ENCODE results near the gene SPATA6.
"Not testable (repeated sequence)": the region's sequence is repeated elsewhere in the genome, so short reads cannot be mapped to it uniquely, and the experiment has no call there.

Gene SPATA6

DNA sequence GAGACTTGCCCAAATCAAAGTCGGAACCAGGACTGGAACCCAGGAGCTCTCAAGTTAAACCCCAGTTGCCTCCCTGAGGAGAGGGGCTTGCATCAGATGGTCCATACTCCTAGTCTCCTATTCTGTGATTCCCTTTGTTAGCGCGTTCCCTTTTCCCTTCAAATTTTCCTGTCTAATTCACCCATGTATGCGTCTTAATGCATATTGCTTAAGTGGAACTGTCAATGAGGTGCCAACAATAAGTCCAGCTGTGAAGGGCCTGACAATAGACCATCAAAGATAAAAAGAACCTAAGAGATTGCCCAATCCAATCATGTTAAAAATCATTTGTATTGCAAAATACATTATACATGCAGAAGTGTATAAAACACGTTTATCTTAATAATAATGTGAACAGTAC is 634 bp upstream of the SPATA6 start:
- FAIRE-seq = no peak
- DNase-seq (ENCODE audit: insufficient read length, low spot score) = no peak
- TF ChIP-seq POLR2A (IDR thresholded peaks at IDR 0.05; ENCODE audit: low read depth, low read length) = no peak

DNA sequence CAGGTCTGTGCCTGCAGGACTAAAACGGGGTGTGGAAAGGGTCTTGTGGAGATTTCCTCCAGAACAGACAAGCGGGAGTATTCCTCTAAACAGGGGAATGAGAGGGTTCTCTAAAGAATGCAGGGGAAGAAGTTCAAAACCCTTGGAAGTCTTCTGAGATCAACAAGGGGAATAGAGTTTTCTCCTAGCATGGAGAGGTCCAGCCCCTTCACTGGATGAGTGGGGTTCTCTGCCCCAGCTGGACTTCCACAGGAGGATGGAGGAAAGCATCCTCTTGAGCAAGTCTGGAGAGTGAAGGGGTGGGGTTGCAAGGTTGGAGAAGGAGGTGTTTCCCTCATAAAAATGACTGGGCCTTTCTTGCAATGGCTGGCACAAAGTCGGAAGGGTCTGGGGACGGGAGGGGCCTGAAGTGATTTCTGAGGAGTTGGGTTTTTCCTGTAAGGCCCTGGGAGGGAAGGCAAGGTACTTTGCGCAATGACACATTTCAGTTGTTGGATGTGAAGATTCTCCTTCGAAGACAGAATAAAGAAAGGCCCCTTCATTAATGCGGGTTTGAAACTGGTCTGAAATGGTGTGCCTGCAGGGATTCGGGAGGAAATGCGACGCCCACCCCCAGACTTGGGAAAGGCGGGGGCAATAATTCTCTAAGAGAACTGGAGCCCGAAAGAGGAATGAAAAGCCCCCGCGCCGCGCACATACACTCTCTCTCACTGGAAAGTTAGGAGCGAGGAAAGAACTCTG is 884 bp downstream of the SPATA6 start:
- FAIRE-seq (no peak), DNase-seq (ENCODE audit: insufficient read length, low spot score) (no peak)
- no peak for TF ChIP-seq POLR2A (IDR thresholded peaks at IDR 0.05; ENCODE audit: low read depth, low read length)

DNA sequence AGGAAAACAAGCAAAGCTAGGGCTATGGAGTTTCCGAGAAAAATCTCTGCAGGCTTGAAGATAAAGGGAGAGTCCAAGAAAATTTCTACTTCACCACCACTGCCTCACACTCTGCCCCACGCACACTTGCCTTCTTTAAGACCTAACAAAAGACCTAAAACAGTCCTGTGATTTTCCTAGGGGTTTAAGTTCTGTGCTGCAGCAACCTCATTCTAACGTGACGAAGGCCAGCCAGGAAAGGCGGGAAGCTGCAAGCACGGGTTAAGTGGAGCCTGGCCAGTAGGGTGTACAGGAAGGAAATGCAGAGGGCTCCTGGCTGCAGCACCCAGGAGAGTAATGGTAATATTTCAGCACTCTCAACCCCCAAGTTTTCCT is 1.5 kb downstream of the SPATA6 start:
- no peak for DNase-seq (ENCODE audit: insufficient read length, low spot score)

DNA sequence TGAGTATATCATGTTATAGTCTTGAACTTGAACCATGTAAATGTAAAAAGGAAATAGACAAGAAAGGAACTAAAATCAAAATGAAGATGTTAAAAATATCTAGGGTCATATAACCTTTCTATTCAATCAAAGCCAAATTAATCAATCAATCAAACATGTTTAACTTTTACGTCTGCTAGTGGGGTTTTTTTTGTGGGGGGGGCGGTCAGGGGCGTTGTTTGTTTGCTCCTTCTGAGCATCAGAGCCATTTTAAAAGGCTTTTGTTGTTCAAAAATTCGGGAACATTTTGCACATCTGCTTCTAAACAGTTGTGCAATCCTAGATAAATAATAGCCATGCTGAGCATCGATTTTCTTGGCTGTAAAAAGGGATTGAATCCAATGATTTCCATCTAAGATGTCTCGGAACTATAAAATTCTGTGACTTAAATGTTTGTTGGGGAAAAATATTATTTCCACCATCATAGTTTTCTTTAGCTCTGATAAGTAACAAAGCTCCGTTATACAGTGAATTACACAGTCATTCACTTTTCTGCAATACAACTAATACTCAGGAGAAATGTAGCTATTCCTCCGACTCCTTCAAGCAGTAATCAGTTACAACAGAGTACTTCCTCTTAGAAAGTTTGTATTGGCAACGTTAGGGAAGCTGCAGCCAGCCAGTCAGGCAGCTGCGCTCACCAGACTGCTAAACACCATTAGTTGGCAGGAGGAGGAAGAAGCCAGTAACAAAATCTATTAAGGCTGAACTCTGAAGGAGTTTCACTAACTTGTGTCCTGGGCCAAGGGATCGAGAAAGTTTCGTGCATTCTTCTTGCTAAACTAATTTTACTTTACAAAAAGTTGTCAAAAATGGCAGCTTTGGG is 2.2 kb downstream of the SPATA6 start:
- no peak for DNase-seq (ENCODE audit: insufficient read length, low spot score)
- no peak for TF ChIP-seq POLR2A (IDR thresholded peaks at IDR 0.05; ENCODE audit: low read depth, low read length)
- no peak for FAIRE-seq

More for the DNA sequence above, 1.5 kb downstream of the SPATA6 start:
- FAIRE-seq = no peak
- no peak for TF ChIP-seq POLR2A (IDR thresholded peaks at IDR 0.05; ENCODE audit: low read depth, low read length)

DNA sequence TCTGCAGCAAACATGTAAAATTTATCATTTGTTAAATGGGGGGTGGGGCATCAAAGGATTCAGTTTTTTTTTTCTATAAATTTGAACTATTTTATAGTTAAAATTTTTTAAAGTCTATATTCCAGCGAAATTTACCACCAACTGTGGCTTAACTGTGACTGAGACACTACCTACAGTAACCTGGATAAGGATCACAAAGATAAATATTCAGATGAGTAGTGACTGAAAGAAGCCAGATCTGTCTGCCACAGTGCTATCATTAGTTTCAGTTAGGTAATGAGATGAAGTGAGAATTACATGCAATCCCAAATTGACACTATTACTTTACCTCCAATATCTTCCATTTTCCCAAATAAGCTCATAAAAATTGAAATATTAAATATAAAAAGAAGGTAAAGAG is 5.4 kb downstream of the SPATA6 start:
- DNase-seq (ENCODE audit: insufficient read length, low spot score) = no peak
- FAIRE-seq = no peak
- TF ChIP-seq POLR2A (IDR thresholded peaks at IDR 0.05; ENCODE audit: low read depth, low read length) = no peak

DNA sequence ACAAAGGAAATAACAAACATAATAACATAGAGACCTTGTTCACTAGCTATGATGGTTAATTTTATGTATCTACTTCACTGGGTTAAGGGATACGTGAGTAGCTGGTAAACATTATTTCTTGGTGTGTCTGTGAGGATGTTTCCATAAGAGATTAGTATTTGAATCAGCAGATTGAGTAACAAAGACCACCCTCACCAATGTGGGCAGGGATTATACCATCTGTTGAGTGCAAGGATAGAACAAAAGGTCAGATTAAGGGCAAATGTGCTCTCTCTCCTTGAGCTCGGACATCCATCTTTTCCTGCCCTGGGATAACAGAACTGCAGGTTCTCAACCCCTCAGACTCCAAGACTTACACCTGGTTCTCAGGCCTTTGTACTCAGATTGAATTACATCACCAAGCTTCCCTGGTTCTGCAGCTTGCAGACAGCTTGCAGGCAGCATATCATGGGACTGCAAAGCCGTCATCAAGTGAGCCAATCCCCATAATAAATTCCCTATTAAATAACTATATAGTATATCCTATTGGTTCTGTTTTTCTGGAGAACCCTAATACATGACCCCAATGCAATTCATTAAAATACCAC is 9.2 kb downstream of the SPATA6 start:
- no peak for DNase-seq (ENCODE audit: insufficient read length, low spot score)
- FAIRE-seq = no peak
- TF ChIP-seq POLR2A (IDR thresholded peaks at IDR 0.05; ENCODE audit: low read depth, low read length) = no peak

DNA sequence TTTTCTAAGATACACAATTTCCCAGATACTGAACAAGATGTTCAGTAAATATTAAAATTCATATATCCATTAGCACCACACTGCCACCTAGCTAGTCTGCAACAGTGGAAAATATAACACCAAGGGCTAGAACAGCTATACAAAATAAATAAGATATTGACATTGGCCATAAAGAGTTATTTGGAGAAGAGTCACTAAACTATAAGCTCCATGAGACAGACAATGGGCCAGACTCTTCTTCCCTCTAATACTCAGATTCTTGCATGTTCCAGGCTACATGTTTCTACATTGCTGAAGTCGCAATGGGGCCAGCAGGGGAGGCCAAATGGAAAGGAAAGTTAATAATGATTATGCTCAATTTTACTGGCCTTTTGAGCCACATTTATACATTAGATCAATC is 21.5 kb downstream of the SPATA6 start:
- FAIRE-seq (no peak), DNase-seq (ENCODE audit: insufficient read length, low spot score) (no peak)
- no peak for TF ChIP-seq POLR2A (IDR thresholded peaks at IDR 0.05; ENCODE audit: low read depth, low read length)

DNA sequence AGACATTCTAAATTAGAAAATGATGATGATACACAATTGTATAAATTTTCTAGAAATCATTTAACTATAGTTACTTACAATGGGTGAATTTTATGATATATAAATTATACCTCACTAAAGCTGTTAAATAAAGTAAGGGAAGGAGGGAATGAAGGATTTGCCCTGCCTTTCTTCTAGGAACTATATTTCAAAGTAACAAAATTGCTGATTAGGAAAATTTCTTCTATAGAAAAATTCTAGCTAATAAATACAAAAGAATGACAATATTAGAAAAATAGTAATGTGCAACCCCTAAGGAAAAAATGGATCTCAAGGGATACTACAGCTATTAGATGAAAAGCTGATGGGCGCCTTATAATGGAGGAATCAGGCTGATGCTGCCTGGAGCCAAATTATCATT is 23.1 kb downstream of the SPATA6 start:
- DNase-seq (ENCODE audit: insufficient read length, low spot score) (no peak), FAIRE-seq (no peak)
- TF ChIP-seq POLR2A (IDR thresholded peaks at IDR 0.05; ENCODE audit: low read depth, low read length) = no peak

DNA sequence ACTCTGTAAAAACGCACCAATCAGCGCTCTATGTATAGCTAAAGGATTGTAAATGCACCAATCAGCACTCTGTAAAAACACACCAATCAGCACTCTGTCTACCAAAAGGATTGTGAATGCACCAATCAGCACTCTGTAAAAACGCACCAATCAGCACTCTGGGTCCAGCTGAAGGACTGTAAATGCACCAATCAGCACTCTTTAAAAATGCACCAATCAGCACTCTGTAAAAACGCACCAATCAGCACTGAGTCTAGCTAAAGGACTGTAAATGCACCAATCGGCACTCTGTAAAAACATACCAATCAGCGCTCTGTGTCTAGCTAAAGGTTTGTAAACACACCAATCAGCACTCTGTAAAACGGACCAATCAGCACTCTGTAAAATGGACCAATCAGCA is 27.8 kb downstream of the SPATA6 start:
- DNase-seq (ENCODE audit: insufficient read length, low spot score); FAIRE-seq: not testable (repeated sequence)

DNA sequence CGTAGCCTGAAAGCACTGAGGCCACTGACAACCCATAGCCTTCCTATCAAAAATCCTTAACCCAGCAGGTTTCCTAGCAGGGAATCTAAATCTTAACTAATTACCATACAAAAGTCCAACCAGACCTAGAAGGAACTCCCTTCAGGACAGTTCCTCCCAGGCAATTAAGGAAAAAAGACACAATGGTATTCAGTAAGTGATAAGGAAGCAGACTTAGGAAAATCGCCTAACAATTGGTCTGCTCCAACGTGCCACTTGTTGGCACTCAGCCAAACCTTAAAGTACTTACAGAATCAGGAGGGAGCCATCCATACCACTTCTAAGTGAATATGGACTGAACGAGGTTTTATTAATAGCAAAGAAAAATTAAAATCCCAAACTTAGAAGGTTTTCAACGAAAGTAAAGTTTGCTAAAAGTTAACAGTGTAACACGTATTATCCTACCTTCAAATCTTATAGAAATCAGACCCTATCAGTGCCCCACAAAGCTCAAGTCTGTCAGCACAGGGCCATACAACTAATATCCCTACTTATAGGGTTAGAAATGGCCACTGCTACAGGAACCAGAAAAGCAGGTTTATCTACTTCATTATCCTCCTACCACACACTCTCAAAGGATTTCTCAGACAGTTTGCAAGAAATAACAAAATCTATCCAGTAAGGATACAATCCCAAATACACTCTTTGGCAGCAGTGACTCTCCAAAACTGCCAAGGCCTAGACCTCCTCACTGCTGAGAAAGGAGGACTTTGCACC is 29.0 kb downstream of the SPATA6 start:
- TF ChIP-seq POLR2A (IDR thresholded peaks at IDR 0.05; ENCODE audit: low read depth, low read length) = no peak
- no peak for DNase-seq (ENCODE audit: insufficient read length, low spot score)
- FAIRE-seq = no peak

DNA sequence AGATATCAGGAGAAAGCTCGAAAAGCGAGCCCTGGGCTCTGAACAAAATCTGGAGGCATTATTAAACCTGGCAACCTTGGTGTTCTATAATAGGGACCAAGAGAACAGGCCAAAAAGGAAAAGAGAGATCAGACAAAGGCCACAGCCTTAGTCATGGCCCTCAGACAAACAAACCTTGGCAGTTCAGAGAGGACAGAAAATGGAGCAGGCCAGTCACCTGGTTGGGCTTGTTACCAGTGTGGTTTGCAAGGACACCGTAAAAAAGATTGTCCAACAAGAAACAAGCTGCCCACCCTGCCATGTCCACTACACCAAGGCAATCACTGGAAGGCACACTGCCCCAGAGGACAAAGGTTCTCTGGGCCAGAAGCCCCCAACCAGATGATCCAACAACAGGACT is 31.2 kb downstream of the SPATA6 start:
- not testable (repeated sequence) for DNase-seq (ENCODE audit: insufficient read length, low spot score); FAIRE-seq

DNA sequence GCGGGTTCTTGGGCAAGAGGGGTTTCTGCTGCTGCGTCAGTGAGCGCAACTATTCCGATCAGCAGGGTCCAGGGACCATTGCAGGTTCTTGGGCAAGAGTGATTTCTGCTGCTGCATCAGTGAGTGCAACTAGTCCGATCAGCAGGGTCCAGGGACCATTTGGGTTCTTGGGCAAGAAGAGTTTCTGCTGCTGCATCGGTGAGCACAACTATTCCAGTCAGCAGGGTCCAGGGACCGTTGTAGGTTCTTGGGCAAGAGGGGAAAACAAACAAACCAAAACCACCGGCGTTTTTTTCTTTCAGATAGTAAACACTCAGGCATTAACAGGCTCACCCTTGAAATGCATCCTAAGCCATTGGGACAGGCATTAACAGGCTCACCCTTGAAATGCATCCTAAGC is 32.6 kb downstream of the SPATA6 start:
- DNase-seq (ENCODE audit: insufficient read length, low spot score) (no peak), FAIRE-seq (no peak)
- no peak for TF ChIP-seq POLR2A (IDR thresholded peaks at IDR 0.05; ENCODE audit: low read depth, low read length)

DNA sequence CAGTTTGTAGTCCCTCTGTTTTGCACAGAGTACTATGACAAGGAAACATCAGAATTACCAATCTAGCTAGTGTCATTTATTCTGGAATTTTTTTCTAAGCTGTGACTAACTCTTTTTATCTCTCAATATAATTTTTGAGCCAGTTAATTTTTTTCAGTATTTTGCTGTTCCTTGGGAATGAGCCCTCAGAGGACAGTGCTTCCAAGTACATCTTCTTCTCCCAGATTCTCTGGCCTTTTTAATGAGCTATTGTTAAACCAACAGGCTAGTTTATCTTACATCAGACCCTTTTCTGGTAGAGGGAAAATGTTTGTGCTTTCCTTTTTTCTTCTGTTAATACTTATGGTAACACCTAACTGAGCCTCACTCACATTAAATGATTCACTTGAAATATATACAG is 34.6 kb downstream of the SPATA6 start:
- not testable (repeated sequence) for DNase-seq (ENCODE audit: insufficient read length, low spot score); FAIRE-seq

DNA sequence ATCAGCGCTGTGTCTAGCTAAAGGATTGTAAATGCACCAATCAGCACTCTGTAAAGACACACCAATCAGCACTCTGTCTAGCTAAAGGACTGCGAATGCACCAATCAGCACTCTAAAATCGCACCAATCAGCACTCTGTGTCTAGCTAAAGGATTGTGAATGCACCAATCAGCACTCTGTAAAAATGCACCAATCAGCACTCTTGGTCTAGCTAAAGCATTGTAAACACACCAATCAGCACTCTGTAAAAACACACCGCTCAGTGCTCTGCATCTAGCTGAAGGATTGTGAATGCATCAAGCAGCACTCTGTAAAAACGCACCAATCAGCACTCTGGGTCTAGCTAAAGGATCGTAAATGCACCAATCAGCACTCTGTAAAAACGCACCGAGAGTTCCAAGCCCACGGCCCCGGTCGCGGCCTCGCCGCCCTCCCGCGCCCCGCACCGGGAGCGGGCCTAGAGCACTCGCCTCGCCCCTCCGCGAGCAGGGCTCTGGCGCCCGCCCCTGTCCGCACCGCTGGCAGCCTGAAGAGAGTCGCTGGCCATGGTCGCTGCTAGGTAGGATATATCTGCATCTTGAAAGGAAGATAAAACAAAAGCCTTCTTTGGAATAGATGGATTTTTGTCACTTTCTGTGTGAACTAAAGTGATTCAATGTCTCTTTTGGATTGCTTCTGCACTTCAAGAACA is 36.5 kb downstream of the SPATA6 start:
- not testable (repeated sequence) for DNase-seq (ENCODE audit: insufficient read length, low spot score); FAIRE-seq
